Measurements from ENCODE around the gene NOLC1. TPM values are rescaled to one million over a fixed set of nuclear protein-coding genes. Genes with fewer than 3 reads are reported as not detected.

Gene NOLC1
- total and polyA plus RNA-seq, 2 of the 13 experiments (the other 11 are each of a cell fraction or from before 2014, with no cell fraction given) = 50.6 to 81.0 TPM

DNA sequence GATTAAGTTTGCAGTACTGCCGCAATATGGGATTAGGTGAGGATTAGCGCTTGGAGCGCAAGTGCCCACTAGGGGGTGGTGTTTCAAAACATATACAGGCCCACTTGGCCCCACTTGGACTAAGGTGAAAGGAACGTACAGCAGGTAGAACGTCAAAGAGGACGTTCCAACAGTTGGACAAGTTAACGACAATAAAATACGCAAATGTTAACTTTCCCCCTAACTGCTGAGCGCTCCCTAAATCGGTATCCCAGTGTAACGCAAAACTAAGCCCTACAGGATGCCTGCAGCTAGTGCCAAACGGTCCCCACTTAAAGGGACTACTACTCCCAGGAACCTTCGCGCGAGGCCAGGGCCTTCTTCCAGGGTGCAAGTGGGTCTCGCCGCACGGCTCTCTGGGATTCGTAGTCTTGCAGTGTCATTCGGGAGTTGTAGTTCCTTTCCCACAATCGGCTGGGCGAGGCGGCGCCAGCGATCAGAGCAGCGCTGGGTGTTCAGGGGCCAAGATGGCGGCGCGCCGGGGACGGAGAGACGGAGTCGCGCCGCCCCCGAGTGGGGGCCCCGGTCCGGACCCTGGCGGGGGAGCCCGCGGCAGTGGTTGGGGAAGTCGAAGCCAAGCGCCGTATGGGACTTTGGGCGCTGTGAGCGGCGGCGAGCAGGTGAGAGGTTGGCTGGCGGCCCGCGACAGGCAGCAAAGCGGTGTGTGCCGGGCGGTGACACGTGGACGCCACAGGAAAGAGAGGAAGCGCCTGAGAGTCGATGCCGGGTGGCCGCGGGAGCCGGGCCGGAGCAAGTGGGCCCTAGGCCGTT, 19.4 kb upstream of the NOLC1 start, which contains the start of gene PPRC1 (continued):
- TF ChIP-seq DMAP1 (CRISPR knock-in tag; IDR thresholded peaks at IDR 0.05) = no peak; the same call in none of the 2 replicates
- TF ChIP-seq, protein P1, sequence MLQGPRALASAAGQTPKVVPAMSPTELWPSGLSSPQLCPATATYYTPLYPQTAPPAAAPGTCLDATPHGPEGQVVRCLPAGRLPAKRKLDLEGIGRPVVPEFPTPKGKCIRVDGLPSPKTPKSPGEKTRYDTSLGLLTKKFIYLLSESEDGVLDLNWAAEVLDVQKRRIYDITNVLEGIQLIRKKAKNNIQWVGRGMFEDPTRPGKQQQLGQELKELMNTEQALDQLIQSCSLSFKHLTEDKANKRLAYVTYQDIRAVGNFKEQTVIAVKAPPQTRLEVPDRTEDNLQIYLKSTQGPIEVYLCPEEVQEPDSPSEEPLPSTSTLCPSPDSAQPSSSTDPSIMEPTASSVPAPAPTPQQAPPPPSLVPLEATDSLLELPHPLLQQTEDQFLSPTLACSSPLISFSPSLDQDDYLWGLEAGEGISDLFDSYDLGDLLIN (CRISPR knock-in tag; IDR thresholded peaks at IDR 0.05; ENCODE audit: borderline replicate concordance) = no peak; the same call in 1 of the 2 replicates
- no peak for TF ChIP-seq FLYWCH1 (CRISPR knock-in tag; IDR thresholded peaks at IDR 0.05)
- no peak; the same call in 1 of the 2 replicates for TF ChIP-seq TOPORS (CRISPR knock-in tag; IDR thresholded peaks at IDR 0.05)
- no peak for TF ChIP-seq NPAS2 (CRISPR knock-in tag; IDR thresholded peaks at IDR 0.05; ENCODE audit: borderline replicate concordance)
- TF ChIP-seq ZNF3 (CRISPR knock-in tag; IDR thresholded peaks at IDR 0.05) = no peak
- no peak for TF ChIP-seq RFXANK (CRISPR knock-in tag; IDR thresholded peaks at IDR 0.05)
- TF ChIP-seq, protein P2, sequence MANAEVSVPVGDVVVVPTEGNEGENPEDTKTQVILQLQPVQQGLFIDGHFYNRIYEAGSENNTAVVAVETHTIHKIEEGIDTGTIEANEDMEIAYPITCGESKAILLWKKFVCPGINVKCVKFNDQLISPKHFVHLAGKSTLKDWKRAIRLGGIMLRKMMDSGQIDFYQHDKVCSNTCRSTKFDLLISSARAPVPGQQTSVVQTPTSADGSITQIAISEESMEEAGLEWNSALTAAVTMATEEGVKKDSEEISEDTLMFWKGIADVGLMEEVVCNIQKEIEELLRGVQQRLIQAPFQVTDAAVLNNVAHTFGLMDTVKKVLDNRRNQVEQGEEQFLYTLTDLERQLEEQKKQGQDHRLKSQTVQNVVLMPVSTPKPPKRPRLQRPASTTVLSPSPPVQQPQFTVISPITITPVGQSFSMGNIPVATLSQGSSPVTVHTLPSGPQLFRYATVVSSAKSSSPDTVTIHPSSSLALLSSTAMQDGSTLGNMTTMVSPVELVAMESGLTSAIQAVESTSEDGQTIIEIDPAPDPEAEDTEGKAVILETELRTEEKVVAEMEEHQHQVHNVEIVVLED (CRISPR knock-in tag; IDR thresholded peaks at IDR 0.05; ENCODE audit: borderline replicate concordance) = peak; percentile 92
- TF ChIP-seq KLF15 (CRISPR knock-in tag; IDR thresholded peaks at IDR 0.05; ENCODE audit: borderline replicate concordance) = no peak
- TF ChIP-seq, protein P3, sequence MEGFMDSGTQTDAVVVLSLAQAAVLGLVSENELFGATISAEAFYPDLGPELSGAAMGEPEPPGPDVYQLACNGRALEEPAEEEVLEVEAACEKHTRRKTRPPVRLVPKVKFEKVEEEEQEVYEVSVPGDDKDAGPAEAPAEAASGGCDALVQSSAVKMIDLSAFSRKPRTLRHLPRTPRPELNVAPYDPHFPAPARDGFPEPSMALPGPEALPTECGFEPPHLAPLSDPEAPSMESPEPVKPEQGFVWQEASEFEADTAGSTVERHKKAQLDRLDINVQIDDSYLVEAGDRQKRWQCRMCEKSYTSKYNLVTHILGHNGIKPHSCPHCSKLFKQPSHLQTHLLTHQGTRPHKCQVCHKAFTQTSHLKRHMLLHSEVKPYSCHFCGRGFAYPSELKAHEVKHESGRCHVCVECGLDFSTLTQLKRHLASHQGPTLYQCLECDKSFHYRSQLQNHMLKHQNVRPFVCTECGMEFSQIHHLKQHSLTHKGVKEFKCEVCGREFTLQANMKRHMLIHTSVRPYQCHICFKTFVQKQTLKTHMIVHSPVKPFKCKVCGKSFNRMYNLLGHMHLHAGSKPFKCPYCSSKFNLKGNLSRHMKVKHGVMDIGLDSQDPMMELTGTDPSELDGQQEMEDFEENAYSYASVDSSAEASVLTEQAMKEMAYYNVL (CRISPR knock-in tag; IDR thresholded peaks at IDR 0.05; ENCODE audit: borderline replicate concordance) = 0 out of 2 replicates have a peak, but pooled peaks have one; percentile 16
- TF ChIP-seq, protein P4, sequence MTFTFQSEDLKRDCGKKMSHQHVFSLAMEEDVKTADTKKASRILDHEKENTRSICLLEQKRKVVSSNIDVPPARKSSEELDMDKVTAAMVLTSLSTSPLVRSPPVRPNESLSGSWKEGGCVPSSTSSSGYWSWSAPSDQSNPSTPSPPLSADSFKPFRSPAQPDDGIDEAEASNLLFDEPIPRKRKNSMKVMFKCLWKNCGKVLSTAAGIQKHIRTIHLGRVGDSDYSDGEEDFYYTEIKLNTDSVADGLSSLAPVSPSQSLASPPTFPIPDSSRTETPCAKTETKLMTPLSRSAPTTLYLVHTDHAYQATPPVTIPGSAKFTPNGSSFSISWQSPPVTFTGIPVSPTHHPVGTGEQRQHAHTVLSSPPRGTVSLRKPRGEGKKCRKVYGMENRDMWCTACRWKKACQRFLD (CRISPR knock-in tag; IDR thresholded peaks at IDR 0.05; ENCODE audit: borderline replicate concordance) = no peak; the same call in 1 of the 2 replicates
- TF ChIP-seq, protein P5, sequence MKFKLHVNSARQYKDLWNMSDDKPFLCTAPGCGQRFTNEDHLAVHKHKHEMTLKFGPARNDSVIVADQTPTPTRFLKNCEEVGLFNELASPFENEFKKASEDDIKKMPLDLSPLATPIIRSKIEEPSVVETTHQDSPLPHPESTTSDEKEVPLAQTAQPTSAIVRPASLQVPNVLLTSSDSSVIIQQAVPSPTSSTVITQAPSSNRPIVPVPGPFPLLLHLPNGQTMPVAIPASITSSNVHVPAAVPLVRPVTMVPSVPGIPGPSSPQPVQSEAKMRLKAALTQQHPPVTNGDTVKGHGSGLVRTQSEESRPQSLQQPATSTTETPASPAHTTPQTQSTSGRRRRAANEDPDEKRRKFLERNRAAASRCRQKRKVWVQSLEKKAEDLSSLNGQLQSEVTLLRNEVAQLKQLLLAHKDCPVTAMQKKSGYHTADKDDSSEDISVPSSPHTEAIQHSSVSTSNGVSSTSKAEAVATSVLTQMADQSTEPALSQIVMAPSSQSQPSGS (CRISPR knock-in tag; IDR thresholded peaks at IDR 0.05) = peak; percentile 81
- no peak for TF ChIP-seq ZNF558 (CRISPR knock-in tag; IDR thresholded peaks at IDR 0.05; ENCODE audit: borderline replicate concordance)
- TF ChIP-seq CHCHD3 (CRISPR knock-in tag; IDR thresholded peaks at IDR 0.05) = peak; percentile 66; the same call in 1 of the 2 replicates
- peak; percentile 57 for TF ChIP-seq NCOA2 (CRISPR knock-in tag; IDR thresholded peaks at IDR 0.05)
- TF ChIP-seq BCL6 (CRISPR knock-in tag; IDR thresholded peaks at IDR 0.05) = no peak; the same call in 1 of the 2 replicates
- TF ChIP-seq HOXA7 (CRISPR knock-in tag; IDR thresholded peaks at IDR 0.05) = no peak
- no peak for TF ChIP-seq SCMH1 (CRISPR knock-in tag; IDR thresholded peaks at IDR 0.05; ENCODE audit: borderline replicate concordance)
- no peak for TF ChIP-seq ZNF207 (IDR thresholded peaks at IDR 0.05; ENCODE audit: borderline replicate concordance)

Data from HepG2 (cell line).